ENCODE data around the gene ITGA1.

Gene ITGA1

DNA sequence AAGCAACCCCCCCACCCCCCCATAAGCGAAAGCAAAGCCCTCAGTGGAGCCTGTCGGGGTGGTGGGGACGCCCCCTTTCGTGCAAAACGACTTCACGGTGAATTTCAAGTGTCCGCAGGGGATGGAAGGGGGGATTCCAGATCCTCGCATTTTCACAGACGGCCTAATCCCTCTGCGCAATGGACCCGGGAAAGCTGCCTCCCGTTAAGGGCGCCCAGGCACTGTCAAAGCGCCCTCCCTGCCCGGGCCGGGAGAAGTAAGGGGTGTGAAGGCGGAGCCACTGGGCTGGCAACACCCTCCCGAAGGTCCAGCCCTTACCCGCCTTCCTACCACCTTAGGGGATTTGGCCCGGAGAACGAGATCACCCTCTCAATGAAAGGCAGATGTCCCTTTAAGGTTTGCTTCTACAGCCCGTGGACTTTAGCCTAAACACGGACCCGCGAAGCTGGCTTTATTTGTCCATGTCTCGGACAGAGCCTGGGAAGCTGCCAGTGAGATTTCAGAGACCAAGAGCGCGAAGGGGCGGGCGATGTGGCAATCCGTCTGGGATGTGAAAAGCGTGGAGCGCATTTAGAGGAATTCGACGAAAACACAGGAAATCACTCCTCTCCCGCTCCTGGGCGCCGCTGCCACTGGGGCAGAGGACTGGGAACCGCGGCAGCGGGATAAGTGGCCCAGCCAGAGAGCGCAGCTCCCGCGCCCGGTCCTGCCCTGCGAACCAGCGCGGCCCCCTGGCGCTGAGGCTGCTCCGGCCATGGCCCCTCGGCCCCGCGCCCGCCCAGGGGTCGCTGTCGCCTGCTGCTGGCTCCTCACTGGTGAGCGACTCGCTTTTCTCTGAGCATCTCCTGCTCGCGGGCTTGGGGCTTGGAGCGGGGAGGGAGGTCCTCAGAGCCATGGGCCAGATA is at the start of gene ITGA1, which contains the start of gene PELO:
Gene ITGA1, plus strand, starts transcription at position 317 of the 905 bp plus-strand sequence. Its CDS starts 438 bp downstream, at position 755.
Gene PELO, plus strand, starts transcription at position 317 of the 905 bp plus-strand sequence. CDS start 12,479 bp downstream, outside the sequence.
- peak; percentile 83 for DNase-seq (ENCODE audit: low spot score)

DNA sequence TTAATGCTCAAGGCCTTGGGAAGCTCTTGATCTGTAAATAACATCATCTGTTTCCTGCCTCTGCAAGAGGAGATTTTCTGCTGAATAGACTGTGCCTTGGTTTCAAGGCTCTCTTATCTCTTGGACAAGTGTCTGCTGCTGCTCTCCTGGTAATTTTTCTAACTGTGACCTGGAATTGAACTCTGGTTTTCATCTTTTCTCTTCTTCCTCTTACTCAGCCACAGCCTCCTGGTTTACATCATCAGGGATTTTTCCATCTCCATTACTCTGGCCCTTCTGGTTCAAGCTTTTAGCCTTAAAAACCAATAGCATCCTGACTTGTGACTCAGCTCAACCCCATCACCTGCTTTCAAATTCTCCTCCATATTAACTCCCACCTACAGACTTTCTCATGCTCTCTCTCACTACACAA is 49.6 kb upstream of the ITGA1 start:
- DNase-seq (ENCODE audit: low spot score) = no peak

DNA sequence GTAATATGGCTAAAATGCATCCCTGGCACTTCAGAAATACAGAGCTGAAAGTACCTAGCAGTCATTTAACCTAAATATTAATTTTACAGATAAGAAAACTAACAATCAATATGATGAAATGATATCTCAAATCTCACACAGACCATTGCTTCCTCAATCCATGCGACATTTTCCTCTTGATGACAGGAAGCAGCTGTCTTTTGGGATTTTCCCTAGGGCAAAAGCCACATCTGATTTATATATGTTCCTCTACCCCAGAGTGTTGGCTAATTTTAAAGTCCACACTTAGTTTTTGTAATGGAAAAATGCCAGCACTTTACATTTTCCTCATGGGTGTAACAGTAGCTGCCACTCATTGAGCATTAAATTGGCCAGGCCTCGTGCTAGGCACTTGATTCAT is 47.7 kb upstream of the ITGA1 start:
- DNase-seq (ENCODE audit: low spot score) = no peak

DNA sequence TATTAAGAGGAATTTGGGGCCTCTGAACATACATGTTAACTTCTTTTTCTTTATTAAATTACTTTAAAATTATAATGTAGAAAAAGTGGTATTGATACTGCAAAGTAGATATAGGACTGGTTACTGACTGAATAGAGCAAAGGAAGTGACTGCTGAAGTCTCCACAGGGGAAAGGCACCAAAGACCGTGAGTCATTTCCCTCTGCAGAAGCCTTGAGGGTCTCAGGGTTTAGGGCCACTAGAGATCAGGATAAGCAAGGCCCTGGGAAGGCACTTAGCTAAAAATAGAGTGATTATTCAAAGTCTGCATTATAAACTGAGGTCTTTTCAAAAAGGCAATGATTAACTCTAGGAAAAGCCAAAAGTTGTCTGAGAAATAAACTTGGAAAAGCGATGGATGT is 44.7 kb upstream of the ITGA1 start:
- no peak for DNase-seq (ENCODE audit: low spot score)

DNA sequence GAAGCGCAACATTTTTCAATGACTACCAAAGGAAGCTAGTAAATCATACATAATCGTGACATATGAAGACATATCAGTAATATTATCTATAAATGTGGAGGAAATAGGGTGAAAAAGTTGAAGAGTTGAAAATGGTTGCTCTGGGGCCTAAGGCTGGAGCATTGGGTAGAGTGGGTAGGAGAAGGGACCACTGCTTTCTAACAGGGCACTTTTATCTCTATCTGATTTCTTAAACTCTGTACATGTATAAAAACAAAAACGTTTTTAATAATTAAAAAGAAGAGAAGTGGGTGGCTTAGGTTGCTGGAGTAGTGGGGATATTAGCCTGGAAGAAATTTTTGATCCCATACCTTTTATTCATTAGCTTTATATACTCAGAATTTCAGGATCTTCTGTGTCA is 44.2 kb upstream of the ITGA1 start:
- no peak for DNase-seq (ENCODE audit: low spot score)

DNA sequence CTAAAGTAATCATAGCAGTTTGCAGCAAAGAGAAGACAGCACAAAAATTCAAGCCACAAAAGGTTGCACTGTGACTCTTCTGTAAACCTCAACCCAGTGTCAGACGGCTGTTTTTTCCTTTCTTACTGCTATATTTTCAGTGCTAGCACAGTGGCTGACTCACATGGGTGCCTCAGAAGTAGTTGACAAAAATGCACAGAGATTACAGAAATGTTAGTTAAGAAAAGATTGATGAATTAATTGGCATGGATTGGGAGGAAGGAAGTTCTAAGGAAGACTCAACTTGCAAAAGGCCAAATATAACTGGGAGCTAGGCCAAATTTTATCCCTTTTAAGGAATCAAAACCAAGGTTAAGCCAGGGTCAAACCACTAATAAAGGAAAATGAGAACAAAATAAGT is 43.7 kb upstream of the ITGA1 start:
- no peak for DNase-seq (ENCODE audit: low spot score)

DNA sequence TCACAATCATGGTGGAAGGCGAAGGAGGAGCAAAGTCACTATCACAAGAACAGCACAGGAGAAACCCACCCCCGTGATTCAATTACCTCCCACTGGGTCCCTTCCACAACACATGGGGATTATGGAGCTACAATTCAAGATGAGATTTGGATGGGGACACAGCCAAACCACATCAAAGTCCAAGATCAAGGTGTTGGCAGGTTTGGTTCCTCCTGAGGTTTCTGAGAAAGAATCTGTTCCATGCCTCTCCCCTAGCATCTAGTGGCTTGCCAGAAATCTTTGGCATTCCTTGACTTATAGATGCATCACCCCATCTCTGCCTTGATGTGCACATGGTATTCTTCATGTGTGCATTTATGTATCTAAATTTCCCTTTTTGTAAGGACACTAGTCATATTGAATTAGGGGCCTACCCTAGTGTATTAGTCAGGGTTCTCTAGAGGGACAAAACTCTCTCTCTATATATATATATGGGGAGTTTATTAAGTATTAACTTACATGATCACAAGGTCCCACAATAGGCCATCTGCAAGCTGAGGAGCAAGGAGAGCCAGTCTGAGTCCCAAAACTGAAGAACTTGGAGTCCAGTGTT is 42.8 kb upstream of the ITGA1 start:
- peak; percentile 38 for DNase-seq (ENCODE audit: low spot score)

DNA sequence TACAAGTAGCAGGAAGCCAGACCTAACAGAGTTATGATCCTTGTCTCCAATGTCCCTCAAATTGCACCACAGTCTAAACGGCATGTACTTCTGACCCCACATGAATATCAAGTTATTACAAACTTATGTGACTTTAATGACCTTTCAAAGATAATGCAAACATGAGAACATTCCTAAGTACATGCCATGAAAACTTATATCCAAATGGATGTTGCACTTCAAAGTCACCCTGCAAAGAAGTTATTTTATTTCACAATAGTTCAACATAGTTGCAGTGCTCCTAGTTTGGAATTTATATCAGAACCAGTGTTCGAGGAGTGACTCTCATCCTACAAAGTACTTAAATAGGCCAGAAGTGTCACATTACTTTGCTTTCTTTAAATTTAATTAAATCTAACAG is 41.2 kb upstream of the ITGA1 start:
- no peak for DNase-seq (ENCODE audit: low spot score)

DNA sequence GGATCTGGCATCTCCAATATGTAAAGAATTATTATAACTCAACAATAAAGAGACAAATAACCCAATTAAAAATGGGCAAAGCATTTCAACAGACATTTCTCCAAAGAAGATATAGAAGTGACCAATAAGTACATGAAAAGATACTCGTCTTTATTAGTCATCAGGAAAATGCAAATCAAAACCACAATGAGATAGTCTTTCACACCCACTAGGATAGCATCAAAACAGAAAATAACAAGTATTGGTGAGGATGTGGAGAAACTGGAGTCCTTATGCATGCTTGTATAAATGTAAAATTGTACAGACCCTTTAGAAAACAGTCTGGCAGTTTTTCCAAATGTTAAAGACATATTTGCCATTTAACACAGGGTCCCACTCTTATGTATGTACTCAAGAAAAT is 39.1 kb upstream of the ITGA1 start:
- no peak for DNase-seq (ENCODE audit: low spot score)

DNA sequence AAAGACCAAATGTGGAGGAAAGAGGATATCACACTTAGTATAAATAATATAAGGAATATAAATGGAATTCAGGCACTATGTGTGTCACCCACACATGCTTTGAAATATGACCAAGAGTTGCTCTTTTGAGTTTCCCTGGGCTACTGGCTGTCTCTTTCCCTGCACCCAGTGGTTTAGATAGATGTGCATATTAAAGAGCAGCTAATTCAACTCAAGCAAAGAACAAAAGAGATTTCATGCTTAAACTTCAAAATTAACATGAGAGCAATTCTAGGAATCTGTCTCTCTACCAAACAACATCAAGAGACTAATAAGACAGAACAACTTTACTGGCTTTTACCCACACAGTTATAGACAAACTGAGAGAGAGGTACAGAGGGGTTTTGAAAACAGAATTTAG is 38.0 kb upstream of the ITGA1 start:
- no peak for DNase-seq (ENCODE audit: low spot score)

DNA sequence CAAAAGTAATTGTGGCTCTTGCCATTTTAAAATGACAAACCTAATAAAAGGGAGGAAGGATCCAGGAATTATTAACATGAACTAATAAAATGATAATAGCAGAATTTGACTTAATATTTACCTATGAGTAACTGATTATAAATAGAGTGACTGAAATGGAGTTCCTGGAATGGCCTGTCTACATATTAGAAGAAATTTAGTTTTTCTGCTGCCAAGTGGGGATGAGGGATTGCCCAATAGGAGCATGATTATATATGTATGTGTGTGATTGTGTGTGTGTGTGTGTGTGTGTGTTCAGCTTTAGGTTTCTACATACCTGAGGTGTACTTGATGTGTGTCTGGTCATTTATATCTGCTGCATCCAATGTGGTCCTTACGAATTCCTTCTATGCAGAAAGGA is 36.6 kb upstream of the ITGA1 start:
- no peak for DNase-seq (ENCODE audit: low spot score)

DNA sequence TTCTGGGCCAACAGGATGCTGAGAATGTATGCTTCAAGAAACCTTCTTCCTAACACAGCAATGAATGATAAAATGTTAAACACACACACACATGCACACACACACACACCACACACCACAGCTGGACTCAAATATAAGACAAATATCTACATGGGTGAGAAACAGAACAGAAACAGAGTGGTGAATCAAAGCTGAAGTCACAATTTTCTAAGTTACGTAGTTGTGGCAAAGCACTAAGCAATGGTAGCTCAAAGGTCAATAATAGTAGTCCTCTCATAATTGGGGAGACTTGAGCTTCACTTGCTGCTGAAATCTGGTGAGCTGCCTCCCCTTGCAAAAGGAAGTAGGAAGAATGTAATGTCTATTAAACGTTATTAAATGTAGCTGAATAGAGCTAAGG is 33.7 kb upstream of the ITGA1 start:
- no peak for DNase-seq (ENCODE audit: low spot score)

DNA sequence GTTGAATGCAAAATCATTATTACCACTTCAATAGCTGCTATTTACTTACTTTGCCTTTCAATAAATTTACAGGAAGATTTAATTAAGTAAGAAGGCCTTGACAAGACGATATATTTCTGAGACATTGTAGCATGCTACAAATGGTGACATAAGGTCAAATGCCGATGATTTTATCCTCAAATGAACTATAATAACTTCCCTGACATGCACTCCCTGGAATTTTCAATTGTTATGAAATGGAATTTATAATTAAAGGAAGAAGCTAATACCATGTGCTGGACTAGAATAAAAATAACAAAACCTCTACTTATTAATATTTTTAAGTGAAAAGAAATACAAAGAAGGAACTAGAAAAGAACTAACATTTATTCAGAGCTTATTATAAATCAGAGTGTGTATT is 30.2 kb upstream of the ITGA1 start:
- DNase-seq (ENCODE audit: low spot score) = no peak

DNA sequence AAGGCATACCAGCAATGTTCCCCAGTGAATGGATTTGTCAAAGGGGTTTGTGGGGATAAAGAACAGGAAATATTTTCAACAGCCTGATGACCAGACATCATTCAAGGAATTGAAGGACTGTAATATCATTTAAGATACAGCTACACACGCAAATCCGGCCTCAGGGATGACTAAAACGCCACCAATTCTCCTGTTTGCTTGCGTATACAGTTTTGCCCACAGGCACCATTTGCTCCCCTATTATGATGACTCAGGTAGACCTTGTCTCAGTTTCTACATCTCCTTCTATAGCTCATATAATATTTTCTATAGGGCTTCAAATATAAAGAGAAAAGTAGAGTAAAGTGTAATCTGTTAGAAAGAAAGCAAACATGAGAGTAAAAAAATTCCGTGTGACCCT is 29.7 kb upstream of the ITGA1 start:
- DNase-seq (ENCODE audit: low spot score) = no peak

DNA sequence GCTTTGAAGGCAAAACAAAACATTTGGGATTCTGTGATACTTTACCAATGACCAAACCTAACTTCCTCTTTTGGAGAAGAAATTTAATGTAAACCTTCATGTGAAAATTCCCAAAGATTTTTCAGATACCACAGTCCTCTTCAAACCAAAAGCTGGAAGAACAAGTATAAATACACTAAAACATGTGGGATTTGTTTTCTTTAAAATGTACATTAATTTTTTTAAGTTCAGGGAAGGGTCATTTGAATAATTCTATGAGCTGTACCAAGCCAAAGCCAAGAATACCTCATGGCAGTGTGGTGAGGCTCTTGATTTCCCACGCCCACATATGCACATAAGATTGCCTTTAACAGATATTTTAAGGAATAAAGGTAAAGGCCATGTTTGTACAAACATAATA is 28.4 kb upstream of the ITGA1 start:
- no peak for DNase-seq (ENCODE audit: low spot score)

DNA sequence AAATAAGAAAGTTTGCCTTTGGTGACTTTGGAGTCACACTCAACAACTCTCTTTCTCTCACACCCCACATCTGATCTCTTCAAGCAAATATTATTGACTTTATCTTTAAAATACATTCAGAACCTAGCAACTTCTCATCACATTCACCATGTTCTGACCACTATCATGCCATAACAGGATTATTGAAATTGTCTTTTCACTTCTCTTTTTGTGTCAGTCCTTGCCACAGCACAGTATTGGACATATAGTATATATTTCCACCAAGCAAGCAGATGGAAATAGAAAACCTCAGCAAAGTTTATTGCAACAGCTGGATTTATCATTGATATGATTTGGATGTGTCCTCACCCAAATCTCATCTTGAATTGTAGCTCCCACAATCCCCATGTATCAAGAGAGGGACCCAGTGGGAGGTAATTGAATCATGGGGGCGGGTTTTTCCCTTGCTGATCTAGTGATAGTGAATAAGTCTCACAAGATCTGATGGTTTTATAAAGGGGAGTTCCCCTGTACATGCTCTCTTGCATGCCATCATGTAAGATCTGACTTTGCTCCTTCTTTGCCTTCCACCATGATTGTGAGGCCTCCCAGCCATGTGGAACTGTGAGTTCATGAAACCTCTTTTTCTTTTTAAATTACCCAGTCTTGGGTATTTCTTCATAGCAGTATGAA is 26.9 kb upstream of the ITGA1 start:
- no peak for DNase-seq (ENCODE audit: low spot score)

DNA sequence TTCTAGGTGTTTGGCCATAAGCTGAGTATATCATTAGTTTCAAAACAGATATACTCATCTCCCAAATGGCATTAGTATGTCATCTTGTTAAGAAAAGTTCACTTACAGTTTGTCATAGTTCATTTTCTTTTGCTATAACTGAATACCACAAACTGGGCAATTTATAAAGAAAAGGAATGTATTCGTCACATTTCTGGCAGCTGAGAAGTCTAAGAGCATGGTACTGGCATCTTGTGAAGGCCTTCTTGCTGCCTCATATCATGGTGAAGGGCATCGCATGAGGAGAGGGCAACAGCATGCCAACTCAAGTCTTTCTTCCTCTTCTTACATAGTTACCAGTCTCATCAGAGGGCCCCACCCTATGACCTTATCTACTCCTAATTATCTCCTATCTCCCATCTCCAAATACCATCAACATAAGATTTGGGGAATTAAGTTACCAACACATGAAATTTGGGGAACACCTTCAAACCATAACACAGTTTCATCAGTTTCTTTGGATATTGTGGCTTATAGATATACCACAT is 20.4 kb upstream of the ITGA1 start:
- no peak for DNase-seq (ENCODE audit: low spot score)

DNA sequence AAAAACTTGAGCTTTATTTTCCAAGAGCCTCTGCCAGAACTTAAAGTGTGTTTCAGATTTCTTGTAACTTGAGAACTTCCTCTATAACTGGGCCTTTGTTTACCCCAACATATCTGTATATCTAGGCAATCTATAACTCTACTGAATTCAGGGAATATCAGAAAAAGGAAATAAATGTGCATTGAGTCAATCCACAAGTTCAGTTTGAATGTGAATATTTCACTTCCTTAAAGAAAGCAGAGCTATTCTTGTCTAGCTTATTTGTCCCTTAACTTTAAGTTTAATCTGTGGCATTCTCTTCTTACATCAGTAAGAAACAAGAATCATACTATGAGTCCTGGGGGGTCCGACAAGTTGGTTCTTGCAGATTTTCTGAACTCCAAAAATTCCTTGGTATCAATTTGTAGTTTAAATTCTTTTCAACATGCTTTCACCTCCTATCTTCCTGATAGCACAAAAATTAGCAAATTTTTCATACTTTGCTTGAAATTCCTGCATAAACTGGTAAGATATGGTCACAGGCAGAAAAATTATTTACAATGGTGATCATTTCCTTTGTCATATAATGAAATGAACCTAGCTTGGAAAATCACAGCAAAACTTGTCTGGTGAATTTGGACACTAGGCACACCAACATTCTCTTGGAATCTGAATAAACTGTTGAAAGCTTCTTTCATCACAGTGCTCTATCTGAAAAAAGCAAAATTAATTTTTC is 19.8 kb upstream of the ITGA1 start:
- DNase-seq (ENCODE audit: low spot score) = no peak

DNA sequence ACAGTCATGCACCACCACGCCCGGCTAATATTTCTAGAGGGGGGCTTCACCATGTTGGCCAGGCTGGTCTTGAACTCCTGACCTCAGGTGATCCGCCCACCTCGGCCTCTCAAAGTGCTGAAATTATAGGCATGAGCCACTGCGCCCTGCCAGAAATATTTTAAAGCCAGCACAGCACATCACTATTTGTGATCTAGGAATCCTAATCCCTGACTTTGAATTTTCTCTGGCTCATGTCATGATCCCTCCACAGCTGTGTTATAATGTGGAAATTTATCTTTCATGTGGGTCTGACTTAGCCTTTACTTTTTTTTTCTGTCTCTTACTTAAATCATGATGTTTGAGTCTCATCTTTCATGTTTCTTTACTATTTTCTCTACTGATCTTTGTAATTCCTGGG is 18.7 kb upstream of the ITGA1 start:
- no peak for DNase-seq (ENCODE audit: low spot score)

DNA sequence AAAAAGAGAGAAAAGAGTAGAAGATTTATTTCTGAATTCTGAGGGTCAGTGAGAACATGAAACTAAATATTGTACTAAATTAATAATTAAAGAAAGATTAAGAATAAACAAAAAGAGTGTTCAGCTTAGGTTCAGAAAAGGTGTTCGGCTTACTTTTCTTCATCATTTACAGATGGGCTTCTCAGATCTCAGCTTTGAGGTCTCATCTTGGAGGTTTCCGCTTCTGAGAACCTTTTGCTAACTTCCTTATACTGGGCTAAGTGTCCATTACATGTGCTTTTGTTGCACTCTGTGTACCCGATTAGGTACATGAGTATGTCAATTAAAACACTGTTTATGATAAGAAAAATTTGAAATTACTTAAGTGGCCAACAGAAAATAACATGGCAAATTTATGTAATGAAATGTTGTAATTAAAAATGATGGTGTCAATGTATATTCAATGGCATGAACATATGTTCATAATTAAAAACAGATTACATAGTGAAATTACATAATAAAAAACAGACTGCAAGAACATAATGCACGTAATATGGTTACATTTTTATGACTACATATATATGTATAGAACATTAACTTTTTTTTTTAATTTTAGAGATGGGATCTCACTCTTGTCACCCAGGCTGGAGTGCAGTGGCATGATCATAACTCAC is 17.3 kb upstream of the ITGA1 start:
- no peak for DNase-seq (ENCODE audit: low spot score)

DNA sequence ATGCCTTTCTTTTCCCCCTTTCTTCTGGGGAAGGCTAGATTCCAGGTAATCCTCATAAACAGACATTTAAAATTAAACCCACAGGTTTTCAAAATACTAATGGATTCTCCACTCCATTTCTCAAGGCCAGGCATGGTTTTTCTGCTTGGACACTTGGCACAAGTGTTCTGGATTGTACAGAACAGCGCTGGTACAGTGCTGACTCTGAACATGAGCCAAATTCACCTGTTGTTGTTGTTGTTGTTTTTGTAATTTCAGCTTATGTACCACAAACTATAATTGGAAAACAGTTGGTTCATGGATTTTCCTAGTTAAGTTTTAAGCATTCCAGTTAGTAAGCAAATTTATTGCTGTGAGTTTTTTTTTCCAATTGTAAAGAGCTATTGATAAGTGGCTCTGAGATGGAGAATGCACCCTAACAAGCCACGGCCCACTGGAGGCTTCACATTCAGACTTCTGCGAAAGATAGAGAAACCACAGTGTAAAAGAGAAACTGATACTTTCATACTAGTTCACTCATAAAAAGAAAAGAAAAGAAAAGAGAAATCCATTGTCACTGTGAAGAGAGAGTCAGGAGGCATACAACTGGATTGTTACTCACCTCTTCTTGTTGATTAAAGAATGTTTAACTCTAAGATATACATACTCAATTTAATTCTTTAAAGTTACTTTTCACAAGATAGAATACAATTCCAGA is 16.2 kb upstream of the ITGA1 start:
- no peak for DNase-seq (ENCODE audit: low spot score)

All from LoVo (cell line).